Prostate gland (tissue), 2 donors: Measurements from ENCODE around the gene SS18L1.

ENCODE experiments used
- CTCF ChIP-seq, 4 experiments: fragments of 200-600 bp in 2 of 4; fragments of 450-650 bp in 2 of 4; sonication (generic) in 2 of 4; IDR thresholded peaks; 1 replicate in 3 of 4; 2 replicates in 1 of 4; pipeline ENCODE4 v1.5.1; 2016 to 2019; ENCODE audit warnings: antibody characterized with exemption in 4 of 4, mild to moderate bottlenecking in 2 of 4, moderate library complexity in 2 of 4
- POLR2A ChIP-seq: fragments of 450-650 bp; IDR thresholded peaks from one replicate; pipeline ENCODE4 v1.6.1; 2016; ENCODE audit warnings: antibody characterized with exemption, mild to moderate bottlenecking

GRCh38 chr20:62176866-62177265 lies 33.3 kb downstream of the SS18L1 start:
- no peak for TF ChIP-seq CTCF (IDR thresholded peaks at IDR 0.05)
- no peak for TF ChIP-seq POLR2A
